Measurements from ENCODE around the gene ARMC9. TPM values are rescaled to one million over a fixed set of nuclear protein-coding genes. Genes with fewer than 3 reads are reported as not detected.
"Not testable (repeated sequence)": the region's sequence is repeated elsewhere in the genome, so short reads cannot be mapped to it uniquely, and the experiment has no call there.

The ARMC9 gene
- total RNA-seq, 2 experiments from 2014 or later = 2.3 to 2.5 TPM

GRCh38 chr2:231293163-231293562 lies 94.7 kb downstream of the ARMC9 start:
- ATAC-seq = no peak
- intact Hi-C loops (cut with DNase I, micrococcal nuclease) = no loop called here
- POLR2A ChIA-PET = no interaction called here

GRCh38 chr2:231294116-231294515 lies 95.7 kb downstream of the ARMC9 start:
- ChIA-PET CTCF (no interaction called here), POLR2A (no interaction called here)
- Mint-ChIP-seq H3K4me3 (no peak overlapping the region), H3K4me1 (no peaks in the 10 kb centered on the region), H3K27me3 (no peaks in the 10 kb centered on the region), H3K27ac (no peak overlapping the region), H3K36me3 (ENCODE audit: low read depth) (no peaks in the 10 kb centered on the region), H3K9me3 (ENCODE audit: low read depth) (no peaks in the 10 kb centered on the region)
- no peak for DNase-seq
- ATAC-seq = no peak
- intact Hi-C loops (cut with DNase I, micrococcal nuclease) = no loop called here

More at GRCh38 chr2:231293163-231293562, 94.7 kb downstream of the ARMC9 start:
- H3K27me3 Mint-ChIP-seq = no peaks in the 10 kb centered on the region
- no peak overlapping the region for H3K27ac Mint-ChIP-seq
- no peaks in the 10 kb centered on the region for H3K4me1 Mint-ChIP-seq
- DNase-seq = peak; percentile 9
- no peak overlapping the region for H3K4me3 Mint-ChIP-seq
- CTCF ChIA-PET = interaction anchor here (0.8 kb wide), 1 partner anchor 113 kb away, joined by 3 read pairs; no protein-coding TSS in a partner anchor
- no peaks in the 10 kb centered on the region for H3K36me3 Mint-ChIP-seq (ENCODE audit: low read depth)
- no peaks in the 10 kb centered on the region for H3K9me3 Mint-ChIP-seq (ENCODE audit: low read depth)

GRCh38 chr2:231294571-231295362 lies 96.3 kb downstream of the ARMC9 start:
- CTCF ChIA-PET = no interaction called here
- ATAC-seq (no peak), DNase-seq (no peak)
- Mint-ChIP-seq H3K9me3 (ENCODE audit: low read depth) (no peaks in the 10 kb centered on the region), H3K4me3 (no peak overlapping the region), H3K27ac (no peak overlapping the region), H3K4me1 (no peaks in the 10 kb centered on the region), H3K27me3 (no peaks in the 10 kb centered on the region), H3K36me3 (ENCODE audit: low read depth) (no peaks in the 10 kb centered on the region)
- POLR2A ChIA-PET = no interaction called here
- intact Hi-C loops (cut with DNase I, micrococcal nuclease) = loop anchor here in 1 of 2 experiments (5.0 kb wide), 1 partner anchor 118 kb away; no protein-coding TSS in a partner anchor

GRCh38 chr2:231295363-231295655 lies 96.9 kb downstream of the ARMC9 start:
- Mint-ChIP-seq H3K27ac (no peak overlapping the region), H3K9me3 (ENCODE audit: low read depth) (no peaks in the 10 kb centered on the region), H3K36me3 (ENCODE audit: low read depth) (no peaks in the 10 kb centered on the region), H3K27me3 (no peaks in the 10 kb centered on the region), H3K4me1 (no peaks in the 10 kb centered on the region), H3K4me3 (no peak overlapping the region)
- ChIA-PET CTCF (no interaction called here), POLR2A (no interaction called here)
- intact Hi-C loops (cut with DNase I, micrococcal nuclease) = loop anchor here in 1 of 2 experiments (5.0 kb wide), 1 partner anchor 117 kb away; no protein-coding TSS in a partner anchor
- ATAC-seq = no peak
- no peak for DNase-seq

DNA sequence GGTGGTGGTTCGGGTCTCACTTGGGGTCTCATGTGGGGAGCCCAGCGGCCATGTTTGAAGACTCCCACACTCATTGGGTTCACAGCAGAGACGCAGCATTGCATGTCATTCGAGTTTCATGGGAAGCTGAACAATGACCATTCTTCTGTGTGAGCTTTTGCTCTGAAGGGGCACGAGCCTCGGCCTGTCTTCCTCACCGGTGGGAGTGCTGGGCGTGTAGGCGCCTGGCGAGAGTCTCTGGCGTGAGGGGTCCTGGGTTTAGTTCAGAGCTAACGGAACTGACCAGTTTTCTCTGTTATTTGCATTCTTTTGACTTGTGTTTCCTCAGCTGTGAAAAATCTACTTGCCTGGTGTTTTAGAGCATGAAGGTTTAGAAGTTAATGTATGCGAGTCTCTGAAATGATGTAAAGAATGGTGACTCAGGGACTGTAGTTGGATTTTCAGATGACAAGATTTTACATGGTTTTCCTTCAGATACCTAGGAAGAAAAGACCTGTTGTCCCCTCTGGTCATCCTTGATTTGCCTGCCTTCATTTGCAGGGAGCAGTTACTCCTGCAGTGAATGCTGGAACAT lies 98.1 kb downstream of the ARMC9 start:
- H3K4me3 Mint-ChIP-seq = no peak overlapping the region
- no peaks in the 10 kb centered on the region for H3K4me1 Mint-ChIP-seq
- no peaks in the 10 kb centered on the region for H3K36me3 Mint-ChIP-seq (ENCODE audit: low read depth)
- no peaks in the 10 kb centered on the region for H3K27me3 Mint-ChIP-seq
- DNase-seq (no peak), ATAC-seq (no peak)
- H3K27ac Mint-ChIP-seq = no peak overlapping the region
- ChIA-PET POLR2A (no interaction called here), CTCF (interaction anchor here (0.8 to 1.2 kb wide), 4 partner anchors 78 to 244 kb away, joined by 3 to 5 read pairs (median 3); no protein-coding TSS in a partner anchor)
- intact Hi-C loops (cut with DNase I, micrococcal nuclease) = loop anchor here (2.0 to 5.0 kb wide), 3 partner anchors 108 to 156 kb away; no protein-coding TSS in a partner anchor
- no peaks in the 10 kb centered on the region for H3K9me3 Mint-ChIP-seq (ENCODE audit: low read depth)

GRCh38 chr2:231297108-231297908 lies 98.9 kb downstream of the ARMC9 start:
- Mint-ChIP-seq H3K36me3 (ENCODE audit: low read depth) (no peaks in the 10 kb centered on the region), H3K4me3 (no peak overlapping the region), H3K27me3 (no peaks in the 10 kb centered on the region), H3K9me3 (ENCODE audit: low read depth) (no peaks in the 10 kb centered on the region), H3K27ac (no peak overlapping the region), H3K4me1 (no peaks in the 10 kb centered on the region)
- peak; percentile 58 for DNase-seq
- POLR2A ChIA-PET = interaction anchor here (0.6 kb wide), 1 partner anchor 153 kb away, joined by 4 read pairs; no protein-coding TSS in a partner anchor
- CTCF ChIA-PET = interaction anchor here (0.6 to 1.2 kb wide), 6 partner anchors 48 to 149 kb away, joined by 3 to 5 read pairs (median 3); no protein-coding TSS in a partner anchor
- peak; percentile 74 for ATAC-seq
- intact Hi-C loops (cut with DNase I, micrococcal nuclease) = loop anchor here (1.0 to 5.0 kb wide), 4 partner anchors 107 to 155 kb away; no protein-coding TSS in a partner anchor

- Mint-ChIP-seq H3K4me1 (no peaks in the 10 kb centered on the region), H3K4me3 (no peak overlapping the region), H3K27ac (no peak overlapping the region), H3K36me3 (ENCODE audit: low read depth) (no peaks in the 10 kb centered on the region), H3K27me3 (no peaks in the 10 kb centered on the region), H3K9me3 (ENCODE audit: low read depth) (no peaks in the 10 kb centered on the region)
- intact Hi-C loops (cut with DNase I, micrococcal nuclease) = loop anchor here in 1 of 2 experiments (5.0 kb wide), 1 partner anchor 114 kb away; no protein-coding TSS in a partner anchor
- POLR2A ChIA-PET = no interaction called here
- CTCF ChIA-PET = interaction anchor here (1.0 kb wide), 1 partner anchor 68 kb away, joined by 3 read pairs; no protein-coding TSS in a partner anchor
- no peak for ATAC-seq
- DNase-seq = no peak
These were observed 99.7 kb downstream of the ARMC9 start for GRCh38 chr2:231298091-231298490.

GRCh38 chr2:231299267-231299666 lies 100.8 kb downstream of the ARMC9 start:
- DNase-seq (no peak), ATAC-seq (no peak)
- H3K36me3 Mint-ChIP-seq (ENCODE audit: low read depth) = no peaks in the 10 kb centered on the region
- H3K27me3 Mint-ChIP-seq = no peaks in the 10 kb centered on the region
- intact Hi-C loops (cut with DNase I, micrococcal nuclease) = loop anchor here in 1 of 2 experiments (5.0 kb wide), 1 partner anchor 113 kb away; no protein-coding TSS in a partner anchor
- no peaks in the 10 kb centered on the region for H3K9me3 Mint-ChIP-seq (ENCODE audit: low read depth)
- POLR2A ChIA-PET = no interaction called here
- no peaks in the 10 kb centered on the region for H3K4me1 Mint-ChIP-seq
- no peak overlapping the region for H3K27ac Mint-ChIP-seq
- H3K4me3 Mint-ChIP-seq = no peak overlapping the region
- CTCF ChIA-PET = interaction anchor here (0.6 to 1.2 kb wide), 2 partner anchors 22 to 112 kb away, joined by 3 read pairs; no protein-coding TSS in a partner anchor

GRCh38 chr2:231300020-231300721 lies 101.7 kb downstream of the ARMC9 start:
- Mint-ChIP-seq H3K36me3 (ENCODE audit: low read depth) (no peaks in the 10 kb centered on the region), H3K4me3 (no peak overlapping the region), H3K27me3 (peaks cover 2% of the 10 kb centered on the region), H3K27ac (no peak overlapping the region), H3K4me1 (no peaks in the 10 kb centered on the region), H3K9me3 (ENCODE audit: low read depth) (no peaks in the 10 kb centered on the region)
- ATAC-seq (no peak), DNase-seq (no peak)
- POLR2A ChIA-PET = no interaction called here
- intact Hi-C loops (cut with DNase I, micrococcal nuclease) = no loop called here
- CTCF ChIA-PET = interaction anchor here (0.6 to 1.2 kb wide), 3 partner anchors 10 to 111 kb away, joined by 3 read pairs; no protein-coding TSS in a partner anchor

GRCh38 chr2:231300722-231301076 lies 102.3 kb downstream of the ARMC9 start:
- POLR2A ChIA-PET = no interaction called here
- CTCF ChIA-PET = interaction anchor here (0.8 kb wide), 1 partner anchor 10 kb away, joined by 3 read pairs; no protein-coding TSS in a partner anchor
- DNase-seq = no peak
- Mint-ChIP-seq H3K36me3 (ENCODE audit: low read depth) (no peaks in the 10 kb centered on the region), H3K4me3 (no peak overlapping the region), H3K4me1 (no peaks in the 10 kb centered on the region), H3K27me3 (peaks cover 2% of the 10 kb centered on the region), H3K27ac (no peak overlapping the region), H3K9me3 (ENCODE audit: low read depth) (no peaks in the 10 kb centered on the region)
- no peak for ATAC-seq
- intact Hi-C loops (cut with DNase I, micrococcal nuclease) = no loop called here

DNA sequence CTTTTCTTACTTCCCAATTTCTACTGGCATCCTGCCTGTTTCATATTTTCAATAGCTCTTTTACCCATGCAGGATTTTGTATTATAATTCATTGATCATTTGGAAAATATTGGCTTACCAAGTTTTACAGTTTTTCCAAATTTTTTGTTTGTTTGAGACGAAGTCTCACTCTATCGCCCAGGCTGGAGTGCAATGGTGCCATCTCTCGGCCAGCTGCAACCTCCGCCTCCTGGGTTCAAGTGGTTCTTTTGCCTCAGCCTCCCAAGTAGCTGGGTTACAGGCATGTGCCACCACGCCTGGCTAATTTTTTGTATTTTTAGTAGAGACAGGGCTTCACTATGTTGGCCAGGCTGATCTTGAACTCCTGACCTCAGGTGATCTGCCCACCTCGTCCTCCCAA lies 105.8 kb downstream of the ARMC9 start:
- H3K27me3 Mint-ChIP-seq; H3K27ac Mint-ChIP-seq; DNase-seq; H3K4me3 Mint-ChIP-seq; H3K9me3 Mint-ChIP-seq (ENCODE audit: low read depth); H3K4me1 Mint-ChIP-seq; ATAC-seq; CTCF ChIA-PET; POLR2A ChIA-PET; intact Hi-C loops (cut with DNase I, micrococcal nuclease); H3K36me3 Mint-ChIP-seq (ENCODE audit: low read depth): not testable (repeated sequence)

All from activated CD4-positive, alpha-beta T cell treated with anti-CD3 and anti-CD28 coated beads for 36 hours (primary cell).